ENCODE measurements around the gene SCGB1A1. TPM values are rescaled to one million over a fixed set of nuclear protein-coding genes. Genes with fewer than 3 reads are reported as not detected.
A peak's percentile ranks its signal among the peaks of the same experiment; 100 is the strongest.

The SCGB1A1 gene
- total RNA-seq, 1 experiment from 2014 or later, result not detected

DNA sequence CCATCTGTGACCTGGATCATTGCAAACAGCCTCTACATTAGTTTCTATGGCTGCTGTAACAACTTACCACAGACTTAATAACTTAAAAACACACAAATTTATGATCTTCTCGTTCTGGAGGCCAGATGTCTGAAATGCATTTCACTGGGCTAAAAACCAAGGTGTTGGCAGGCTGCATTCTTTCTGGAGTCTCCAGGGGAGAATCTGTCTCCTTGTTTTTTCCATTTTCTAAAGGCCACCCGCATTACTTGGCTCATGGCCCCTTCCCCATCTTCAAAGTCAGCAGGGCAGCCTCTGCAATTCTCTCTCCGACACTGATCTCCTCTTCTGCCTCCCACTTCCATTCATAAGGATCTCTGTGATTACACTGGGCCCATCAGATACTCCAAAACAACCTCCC lies 11.6 kb downstream of the SCGB1A1 start:
- Mint-ChIP-seq H3K27ac (ENCODE audit: unreplicated experiment) (no peak overlapping the region), H3K9me3 (ENCODE audit: unreplicated experiment) (no peaks in the 10 kb centered on the region), H3K4me1 (ENCODE audit: low read depth, unreplicated experiment) (peaks cover 40% of the 10 kb centered on the region), H3K36me3 (ENCODE audit: insufficient read depth, unreplicated experiment) (peaks cover 12% of the 10 kb centered on the region), H3K4me3 (ENCODE audit: unreplicated experiment) (no peak overlapping the region), H3K27me3 (ENCODE audit: insufficient read depth, unreplicated experiment) (no peaks in the 10 kb centered on the region)
- no TSS peak for BruUV-seq (replicated peaks)
- POLR2A ChIA-PET, result no interaction called here
- no peaks in the 10 kb centered on the region for H3K27me3 ChIP-seq (replicated peaks; ENCODE audit: control insufficient read depth, insufficient read depth, low read length)
- intact Hi-C loops (cut with micrococcal nuclease; ENCODE audit: unreplicated experiment), result no loop called here
- H3K9me3 ChIP-seq, result no peaks in the 10 kb centered on the region
- CTCF ChIA-PET, result no interaction called here
- TF ChIP-seq, protein P1, sequence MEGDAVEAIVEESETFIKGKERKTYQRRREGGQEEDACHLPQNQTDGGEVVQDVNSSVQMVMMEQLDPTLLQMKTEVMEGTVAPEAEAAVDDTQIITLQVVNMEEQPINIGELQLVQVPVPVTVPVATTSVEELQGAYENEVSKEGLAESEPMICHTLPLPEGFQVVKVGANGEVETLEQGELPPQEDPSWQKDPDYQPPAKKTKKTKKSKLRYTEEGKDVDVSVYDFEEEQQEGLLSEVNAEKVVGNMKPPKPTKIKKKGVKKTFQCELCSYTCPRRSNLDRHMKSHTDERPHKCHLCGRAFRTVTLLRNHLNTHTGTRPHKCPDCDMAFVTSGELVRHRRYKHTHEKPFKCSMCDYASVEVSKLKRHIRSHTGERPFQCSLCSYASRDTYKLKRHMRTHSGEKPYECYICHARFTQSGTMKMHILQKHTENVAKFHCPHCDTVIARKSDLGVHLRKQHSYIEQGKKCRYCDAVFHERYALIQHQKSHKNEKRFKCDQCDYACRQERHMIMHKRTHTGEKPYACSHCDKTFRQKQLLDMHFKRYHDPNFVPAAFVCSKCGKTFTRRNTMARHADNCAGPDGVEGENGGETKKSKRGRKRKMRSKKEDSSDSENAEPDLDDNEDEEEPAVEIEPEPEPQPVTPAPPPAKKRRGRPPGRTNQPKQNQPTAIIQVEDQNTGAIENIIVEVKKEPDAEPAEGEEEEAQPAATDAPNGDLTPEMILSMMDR (IDR thresholded peaks at IDR 0.05; ENCODE audit: insufficient read depth in 1 of 2, low read depth in 1 of 2, low read length in 1 of 2, severe bottlenecking in 1 of 2, unreplicated experiment in 1 of 2), result no peak
- H3K4me1 ChIP-seq, result peaks cover 57% of the 10 kb centered on the region
- DNase-seq, result no peak
- no peaks in the 10 kb centered on the region for H3K36me3 ChIP-seq (ENCODE audit: control insufficient read depth, insufficient read depth, low read length)
- no peak overlapping the region for H3K4me3 ChIP-seq (ENCODE audit: low read depth, low read length)

DNA sequence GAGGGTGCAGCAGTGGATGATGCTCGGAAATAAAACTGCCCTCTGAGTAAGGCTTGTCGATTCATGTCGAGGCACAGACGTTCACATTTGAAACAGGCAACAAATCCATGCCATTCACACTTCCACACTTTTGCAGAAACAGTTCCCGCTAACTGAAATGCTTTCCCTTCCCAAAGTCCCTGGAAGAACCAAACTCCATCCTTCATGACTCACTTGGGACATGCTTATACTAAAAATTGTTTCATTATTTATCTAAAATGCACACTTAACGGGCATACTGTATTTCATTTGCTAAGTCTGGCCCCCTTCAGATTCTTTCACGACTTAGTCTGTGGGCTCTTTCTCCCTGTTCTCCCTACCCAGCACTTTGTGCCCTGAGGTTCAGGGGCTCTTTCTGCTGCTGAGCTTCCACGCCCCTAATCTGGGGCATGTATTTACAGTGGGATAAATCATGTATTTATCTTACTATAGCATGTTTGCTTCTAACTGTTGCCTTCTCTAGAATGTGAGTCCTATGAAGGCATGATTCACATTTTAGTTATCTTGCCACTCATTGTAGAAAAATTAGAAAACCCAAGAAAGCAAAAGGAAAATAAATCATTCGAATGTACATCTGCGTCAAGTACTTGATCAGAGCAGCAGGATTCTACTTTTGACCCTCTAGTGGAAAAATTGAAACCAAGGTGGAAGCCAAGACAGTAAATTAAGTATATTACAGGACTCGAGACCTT lies 12.5 kb downstream of the SCGB1A1 start:
- DNase-seq, result no peak
- no peak overlapping the region for H3K4me3 ChIP-seq (ENCODE audit: low read depth, low read length)
- Mint-ChIP-seq H3K4me3 (ENCODE audit: unreplicated experiment) (no peak overlapping the region), H3K4me1 (ENCODE audit: low read depth, unreplicated experiment) (peaks cover 35% of the 10 kb centered on the region), H3K27ac (ENCODE audit: unreplicated experiment) (no peak overlapping the region), H3K9me3 (ENCODE audit: unreplicated experiment) (no peaks in the 10 kb centered on the region), H3K36me3 (ENCODE audit: insufficient read depth, unreplicated experiment) (peaks cover 10% of the 10 kb centered on the region), H3K27me3 (ENCODE audit: insufficient read depth, unreplicated experiment) (no peaks in the 10 kb centered on the region)
- no TSS peak for BruUV-seq (replicated peaks)
- intact Hi-C loops (cut with micrococcal nuclease; ENCODE audit: unreplicated experiment), result no loop called here
- H3K27me3 ChIP-seq (replicated peaks; ENCODE audit: control insufficient read depth, insufficient read depth, low read length), result no peaks in the 10 kb centered on the region
- ChIA-PET CTCF (no interaction called here), POLR2A (no interaction called here)
- H3K4me1 ChIP-seq, result peaks cover 54% of the 10 kb centered on the region
- TF ChIP-seq, protein P1 (IDR thresholded peaks at IDR 0.05; ENCODE audit: insufficient read depth in 1 of 2, low read depth in 1 of 2, low read length in 1 of 2, severe bottlenecking in 1 of 2, unreplicated experiment in 1 of 2), result no peak
- no peaks in the 10 kb centered on the region for H3K36me3 ChIP-seq (ENCODE audit: control insufficient read depth, insufficient read depth, low read length)
- no peaks in the 10 kb centered on the region for H3K9me3 ChIP-seq

DNA sequence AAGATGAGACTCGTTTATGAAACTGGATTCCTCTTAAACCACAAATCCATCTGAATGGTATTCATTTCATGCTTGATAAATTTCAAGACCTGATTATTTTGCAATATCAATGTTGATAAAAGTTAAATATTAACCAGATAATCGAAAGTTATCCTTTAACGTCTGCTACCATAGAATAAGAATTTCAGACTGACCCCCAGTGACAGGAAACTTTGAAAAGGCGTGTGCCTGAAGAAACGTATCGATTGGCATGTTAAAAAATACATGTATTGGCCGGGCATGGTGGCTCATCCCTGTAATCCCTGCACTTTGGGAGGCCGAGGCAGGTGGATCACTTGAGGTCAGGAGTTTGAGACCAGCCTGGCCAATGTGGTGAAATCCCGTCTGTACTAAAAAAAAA lies 13.9 kb downstream of the SCGB1A1 start:
- no peak overlapping the region for H3K4me3 Mint-ChIP-seq (ENCODE audit: unreplicated experiment)
- peaks cover 4% of the 10 kb centered on the region for H3K36me3 Mint-ChIP-seq (ENCODE audit: insufficient read depth, unreplicated experiment)
- Histone ChIP-seq H3K4me1 (peaks cover 40% of the 10 kb centered on the region), H3K4me3 (ENCODE audit: low read depth, low read length) (no peak overlapping the region), H3K27me3 (replicated peaks; ENCODE audit: control insufficient read depth, insufficient read depth, low read length) (no peaks in the 10 kb centered on the region), H3K36me3 (ENCODE audit: control insufficient read depth, insufficient read depth, low read length) (no peaks in the 10 kb centered on the region), H3K9me3 (no peaks in the 10 kb centered on the region)
- H3K27me3 Mint-ChIP-seq (ENCODE audit: insufficient read depth, unreplicated experiment), result no peaks in the 10 kb centered on the region
- CTCF ChIA-PET, result interaction anchor here (0.7 kb wide), 1 partner anchor 209 kb away, joined by 3 read pairs; no protein-coding TSS in a partner anchor
- POLR2A ChIA-PET, result no interaction called here
- no peak overlapping the region for H3K27ac Mint-ChIP-seq (ENCODE audit: unreplicated experiment)
- TF ChIP-seq, protein P1 (IDR thresholded peaks at IDR 0.05; ENCODE audit: insufficient read depth in 1 of 2, low read depth in 1 of 2, low read length in 1 of 2, severe bottlenecking in 1 of 2, unreplicated experiment in 1 of 2), result peak in 1 of 2 experiments; percentile 31
- peak in 1 of 2 experiments; percentile 40 for DNase-seq
- H3K4me1 Mint-ChIP-seq (ENCODE audit: low read depth, unreplicated experiment), result peaks cover 28% of the 10 kb centered on the region
- intact Hi-C loops (cut with micrococcal nuclease; ENCODE audit: unreplicated experiment), result no loop called here
- no peaks in the 10 kb centered on the region for H3K9me3 Mint-ChIP-seq (ENCODE audit: unreplicated experiment)
- no TSS peak for BruUV-seq (replicated peaks)
